Adrenal gland (tissue), 12 donors: Measurements from ENCODE around the gene PSMD8. TPM values are rescaled to one million over a fixed set of nuclear protein-coding genes. Genes with fewer than 3 reads are reported as not detected.

Experiments used
- DNase-seq, 7 donors: peaks; one replicate each; pipeline ENCODE4 v3.0.0-alpha.2; 2019 to 2020
- H3K27ac ChIP-seq, 5 donors: fragments of 200-600 bp; sonication (generic) in 4 of 5; 1 replicate in 3 of 5; 2 replicates in 2 of 5; pipeline versions ENCODE4 v1.5.1 to v1.8.0; 2016 to 2020; ENCODE audit warnings: mild to moderate bottlenecking in 1 of 5
- H3K27me3 ChIP-seq: fragments of 200-600 bp; 2 replicates; pipeline ENCODE4 v1.8.0; 2021
- H3K36me3 ChIP-seq, 2 donors: fragments of 200-600 bp; replicated peaks in 1 of 2; 1 replicate in 1 of 2; 2 replicates in 1 of 2; pipeline versions ENCODE4 v1.5.1 to v1.8.0; 2018 to 2022
- H3K4me1 ChIP-seq, 2 donors: fragments of 200-600 bp; replicated peaks in 1 of 2; 1 replicate in 1 of 2; 2 replicates in 1 of 2; pipeline versions ENCODE4 v1.5.1 to v1.8.0; 2018 to 2021
- H3K4me3 ChIP-seq, 4 donors: fragments of 200-600 bp; sonication (generic) in 3 of 4; one replicate each; pipeline ENCODE4 v1.5.1; 2016 to 2018
- H3K9me3 ChIP-seq, 3 donors: fragments of 200-600 bp; sonication (generic) in 1 of 3; replicated peaks in 1 of 3; 1 replicate in 2 of 3; 2 replicates in 1 of 3; pipeline versions ENCODE4 v1.5.1 to v1.8.0; 2016 to 2021
- CTCF ChIP-seq, 6 experiments: fragments of 450-650 bp in 4 of 6; fragments of 200-600 bp in 2 of 6; sonication (generic) in 1 of 6; IDR thresholded peaks; 1 replicate in 5 of 6; 2 replicates in 1 of 6; pipeline versions ENCODE4 v1.5.1 to v1.8.0; 2016 to 2021; ENCODE audit warnings: antibody characterized with exemption in 6 of 6, mild to moderate bottlenecking in 2 of 6, moderate library complexity in 1 of 6
- POLR2A ChIP-seq, 2 donors: fragments of 450-650 bp; IDR thresholded peaks; one replicate each; pipeline ENCODE4 v1.6.1; 2017; ENCODE audit warnings: antibody characterized with exemption in 2 of 2, mild to moderate bottlenecking in 2 of 2, moderate library complexity in 1 of 2
- WGBS, 4 donors: extraction: QIAGEN DNeasy Blood & Tissue Kit in 2 of 4; methylation state at CpG; one replicate each; pipeline versions ENCODE4 v1.1.5 to v1.1.7; 2013 to 2017; 5-methylcytosine and 5-hydroxymethylcytosine counted together
- intact Hi-C, 2 donors: fragments of 100-400 bp; cut with DNase I; formaldehyde crosslinking; loops; one replicate each; pipeline versions ENCODE4 v1.14.1 to v1.15.0; 2022 to 2023
- polyA plus RNA-seq, 3 donors: library from polyadenylated mRNA; stranded (reverse); fragments of 200-250 nt in 2 of 3; fragments of 350-450 nt in 1 of 3; fragmentation: Illumina TruSeq in 1 of 3; extraction: RNeasy Lipid Tissue Mini Kit (QIAGEN cat#74804) in 1 of 3; gene quantifications; one replicate each; pipeline ENCODE4 v1.2.3, GENCODE V29; 2013 to 2014
- total RNA-seq, 9 donors: library from RNA; depleted of rRNA in 4 of 9; stranded (reverse); fragments of >200 nt in 4 of 9; fragments of 120-200 nt in 1 of 9; fragmentation: NEBNext Ultra II Directional in 1 of 9; extraction: Animal tissue kit (Norgen Biotek cat#: 25700) in 1 of 9; gene quantifications; one replicate each; pipeline versions ENCODE4 v1.1.0 to v1.2.4, GENCODE V29; 2013 to 2023
- donor health status: healthy with polysubstance abuse.
- donor health status: Bipolar disorder and iron deficiency.
- donor health status: DM: yes; HTN: yes; CAD: no.
- donor health status: DM: no; HTN: no; CAD: no.
- donor health status: DM: no; HTN: no; CAD: no.
- donor health status: DM: yes; HTN: yes; CAD: no.

PSMD8 gene
- total and polyA plus RNA-seq, 12 donors, result 53.1 to 330 (median 205) TPM

DNA sequence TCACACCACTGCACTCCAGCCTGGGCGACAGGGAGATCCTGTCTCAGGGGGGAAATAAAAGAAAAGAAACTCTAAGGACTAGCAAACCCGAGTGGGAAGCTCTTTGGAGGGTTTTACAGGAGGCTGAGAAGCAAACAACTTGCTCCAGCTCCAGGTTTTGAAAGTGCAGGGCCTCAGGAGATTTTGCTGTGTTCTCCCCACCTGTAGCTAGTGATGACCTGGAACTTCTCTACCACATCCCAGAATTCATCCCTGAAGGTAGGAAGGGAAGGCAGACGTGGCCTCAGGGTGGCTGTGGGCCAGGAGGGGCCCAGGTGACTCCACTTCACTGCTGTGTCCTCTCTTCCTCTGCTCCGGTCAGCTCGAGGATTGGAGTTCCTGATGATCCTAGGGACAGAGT, 16.3 kb upstream of the PSMD8 start:
- 38 to 49% (median 41%) methylated on average over 5 of the region's 5 CpGs for WGBS, 4 donors
- Histone ChIP-seq H3K27me3 (peaks cover 3% of the 10 kb centered on the region), H3K9me3 (no peaks in the 10 kb centered on the region), H3K4me3 (no peak overlapping the region), H3K36me3 (no peaks in the 10 kb centered on the region), H3K4me1 (peaks cover 0 to 16% of the 10 kb centered on the region in 2 donors), H3K27ac (no peak overlapping the region)
- TF ChIP-seq POLR2A (IDR thresholded peaks at IDR 0.05) (no peak), CTCF (IDR thresholded peaks at IDR 0.05) (no peak)
- DNase-seq, result no peak
- intact Hi-C loops, result no loop called here

DNA sequence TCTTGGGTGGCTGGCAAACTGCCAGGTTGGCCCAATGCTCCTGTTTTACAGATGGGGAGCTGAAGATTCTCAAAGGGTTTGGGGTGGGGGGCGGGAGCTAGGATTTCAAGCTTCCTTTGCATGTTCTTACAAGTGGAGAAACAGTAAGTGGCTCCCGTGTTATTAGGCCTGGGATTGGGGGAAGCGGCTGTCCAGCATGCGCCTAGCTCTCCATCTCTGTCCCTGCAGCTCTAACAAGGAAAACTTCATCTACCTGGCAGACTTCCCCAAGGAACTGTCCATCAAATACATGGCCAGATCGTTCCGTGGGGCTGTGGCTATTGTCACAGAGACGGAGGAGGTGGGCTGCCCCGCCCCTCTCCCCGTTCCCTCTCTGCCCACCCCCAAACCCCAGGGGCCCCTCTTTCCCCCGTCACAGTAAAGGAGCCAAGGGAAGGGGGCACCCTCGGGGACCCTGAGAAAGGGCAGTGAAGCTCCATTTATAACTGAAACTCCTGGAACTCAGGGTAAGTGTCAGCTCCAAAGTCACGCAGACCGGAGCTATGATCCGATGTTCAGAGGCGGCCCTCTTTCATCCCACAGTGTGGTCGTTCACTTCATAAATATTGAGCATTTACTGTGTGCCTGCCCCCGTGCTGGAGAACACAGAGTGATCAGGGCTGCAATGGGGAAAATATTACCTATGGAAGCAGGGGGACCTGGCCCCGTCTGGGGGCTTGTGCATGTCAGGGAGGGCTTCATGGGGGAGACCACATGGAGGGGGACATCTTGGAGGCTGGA, 14.9 kb upstream of the PSMD8 start:
- no peak overlapping the region for H3K4me3 ChIP-seq
- DNase-seq, result no peak
- peaks cover 3% of the 10 kb centered on the region for H3K27me3 ChIP-seq
- peaks cover 0 to 16% of the 10 kb centered on the region in 2 donors for H3K4me1 ChIP-seq
- intact Hi-C loops, result no loop called here
- 42 to 53% (median 48%) methylated on average over 14 to 18 of the region's 18 CpGs for WGBS, 4 donors
- no peak for TF ChIP-seq POLR2A (IDR thresholded peaks at IDR 0.05)
- TF ChIP-seq CTCF (IDR thresholded peaks at IDR 0.05), result no peak
- H3K36me3 ChIP-seq, result no peaks in the 10 kb centered on the region
- no peaks in the 10 kb centered on the region for H3K9me3 ChIP-seq
- no peak overlapping the region for H3K27ac ChIP-seq

GRCh38 chr19:38360351-38360750, 14.0 kb upstream of the PSMD8 start:
- no peaks in the 10 kb centered on the region for H3K9me3 ChIP-seq
- H3K27ac ChIP-seq, result no peak overlapping the region
- whole genome bisulfite sequencing, 4 donors, result 79 to 87% (median 81%) methylated on average over 7 to 9 of the region's 9 CpGs
- H3K27me3 ChIP-seq, result peaks cover 3% of the 10 kb centered on the region
- no peak for DNase-seq
- H3K36me3 ChIP-seq, result no peaks in the 10 kb centered on the region
- H3K4me1 ChIP-seq, result peaks cover 0 to 16% of the 10 kb centered on the region in 2 donors
- no peak for TF ChIP-seq CTCF (IDR thresholded peaks at IDR 0.05)
- TF ChIP-seq POLR2A (IDR thresholded peaks at IDR 0.05), result no peak
- intact Hi-C loops, result no loop called here
- H3K4me3 ChIP-seq, result no peak overlapping the region

GRCh38 chr19:38360839-38361631, 13.3 kb upstream of the PSMD8 start:
- DNase-seq, result no peak
- intact Hi-C loops, result no loop called here
- Histone ChIP-seq H3K9me3 (no peaks in the 10 kb centered on the region), H3K4me1 (peaks cover 0 to 16% of the 10 kb centered on the region in 2 donors), H3K4me3 (peak overlapping the region in 2 of 4 donors; percentile 29 to 62), H3K36me3 (no peaks in the 10 kb centered on the region), H3K27ac (no peak overlapping the region), H3K27me3 (peaks cover 3% of the 10 kb centered on the region)
- WGBS, 4 donors, result 15 to 24% (median 17%) methylated on average over 21 to 23 of the region's 23 CpGs
- TF ChIP-seq CTCF (IDR thresholded peaks at IDR 0.05) (no peak), POLR2A (IDR thresholded peaks at IDR 0.05) (no peak)
